Inferior parietal cortex (tissue), 1 donor: ENCODE data around the gene RXRB.
"Not testable (repeated sequence)": the region's sequence is repeated elsewhere in the genome, so short reads cannot be mapped to it uniquely, and the experiment has no call there.

Source experiments
- DNase-seq: peaks from one replicate; pipeline ENCODE4 v3.0.0-alpha.2; 2016; ENCODE audit errors: extremely low spot score

Gene RXRB

DNA sequence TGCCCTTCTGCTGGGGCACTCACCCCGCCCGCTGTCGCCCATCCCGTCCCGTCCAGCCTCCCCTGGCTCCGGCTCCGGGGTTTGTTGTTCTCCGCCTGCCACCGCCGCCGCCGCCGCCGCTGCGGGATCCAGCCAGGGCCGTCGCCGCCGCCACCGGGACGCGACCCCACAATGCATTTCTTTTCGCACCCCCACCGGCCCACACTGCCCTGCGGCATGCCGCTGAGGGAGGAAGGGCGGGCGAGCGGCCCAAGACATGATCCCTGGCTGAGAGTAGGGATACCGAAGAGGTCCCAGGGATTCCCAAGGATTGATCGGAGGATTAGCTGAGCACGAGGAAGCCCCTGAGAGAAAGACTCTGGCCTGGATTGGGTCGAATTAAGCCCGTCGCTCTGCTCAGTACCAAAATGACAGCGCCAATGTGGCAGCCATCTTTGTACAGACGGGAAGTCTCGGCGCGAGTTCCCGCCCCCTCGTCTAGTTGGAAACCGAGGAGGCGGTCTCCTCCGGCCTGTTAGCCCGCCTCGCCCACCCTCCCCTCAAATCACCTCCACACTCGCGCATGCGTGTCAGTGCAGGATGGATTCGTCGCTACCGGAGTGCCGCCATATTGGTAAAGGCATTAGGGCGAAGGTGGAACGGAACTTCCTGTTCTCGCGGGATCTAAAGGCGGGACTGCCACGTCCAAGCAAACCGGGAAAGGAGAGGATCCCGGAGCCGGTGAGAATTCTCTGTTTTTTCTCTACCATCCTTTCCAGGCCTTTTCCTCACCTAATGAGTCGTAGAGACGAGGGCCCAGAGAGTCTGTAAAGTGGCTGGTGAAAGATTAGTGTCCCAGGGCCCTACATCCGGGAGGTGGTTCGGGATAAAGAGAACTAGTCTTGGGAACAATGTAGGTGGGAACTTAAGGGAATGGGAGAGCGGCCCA is at the start of gene RXRB, which contains the start of gene SLC39A7:
Gene RXRB (minus strand): TSS at position 447 of the 928 bp plus-strand sequence. CDS start 189 bp downstream, at position 258.
Gene SLC39A7 (plus strand): TSS at position 649 of the 928 bp plus-strand sequence. CDS start 379 bp downstream, outside the sequence.
- peak; percentile 100 for DNase-seq

- DNase-seq = no peak
Measured at GRCh38 chr6:33249732-33250630, 49.5 kb upstream of the RXRB start.

DNA sequence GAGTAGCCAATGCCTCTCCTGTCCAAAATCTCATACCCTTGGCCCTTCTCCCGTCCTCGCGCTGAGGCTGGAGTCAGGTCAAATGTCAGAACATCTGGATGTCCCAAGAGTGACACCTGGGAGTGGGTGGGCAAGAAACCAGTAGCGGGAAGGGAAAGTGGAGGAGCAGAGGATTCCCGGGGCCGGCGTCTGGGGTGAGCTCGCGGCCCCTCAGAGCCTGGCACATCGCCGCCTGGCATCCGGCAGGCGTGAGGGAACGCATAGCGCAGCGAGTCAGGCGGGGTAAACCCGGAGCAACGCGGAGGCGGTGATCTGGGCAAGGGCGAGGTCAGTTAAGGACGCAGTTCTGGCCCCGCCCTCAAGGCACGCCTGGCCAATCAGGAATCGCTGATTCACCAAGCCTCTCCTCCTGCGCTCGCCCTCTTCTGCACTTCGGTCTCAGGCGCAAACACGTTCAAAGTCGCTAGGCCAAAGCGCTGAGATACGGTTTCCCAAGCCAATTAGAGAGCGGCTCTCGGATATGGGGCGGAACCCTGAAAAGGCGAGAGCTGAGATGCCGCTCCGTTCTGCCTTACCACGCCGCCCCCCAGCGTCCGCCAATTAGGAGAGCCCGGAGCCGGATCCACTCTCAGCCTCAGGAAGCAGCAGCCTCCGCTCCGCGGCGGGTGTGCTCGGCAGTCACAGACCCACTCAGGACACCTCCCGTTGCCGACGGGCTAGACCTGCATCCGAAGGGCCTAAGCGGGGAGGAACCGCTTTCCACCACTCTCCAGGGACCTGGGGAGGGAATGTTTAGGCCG is 48.7 kb upstream of the RXRB start:
- peak; percentile 98 for DNase-seq

- no peak for DNase-seq
Measured at GRCh38 chr6:33248643-33248931, 48.1 kb upstream of the RXRB start.

GRCh38 chr6:33247977-33248642 is 47.6 kb upstream of the RXRB start:
- peak; percentile 95 for DNase-seq

DNA sequence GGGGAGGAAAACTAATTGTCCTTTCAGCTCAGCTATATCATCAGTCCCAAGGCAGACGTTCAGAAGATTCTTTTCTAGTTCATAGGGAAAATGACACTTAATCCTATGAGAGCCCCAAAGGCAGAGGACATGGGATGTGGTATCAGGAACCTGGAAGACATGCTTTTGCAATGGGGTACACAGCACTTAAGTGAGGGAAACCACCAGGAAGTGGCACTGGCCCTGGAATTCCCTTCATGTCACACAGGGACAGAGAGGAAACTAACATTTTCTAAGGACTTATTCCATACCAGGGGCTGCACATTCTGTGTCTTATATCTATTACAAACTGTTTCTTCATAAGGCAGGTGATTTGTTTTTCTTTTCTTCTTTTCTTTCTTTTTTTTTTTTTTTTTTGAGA is 43.0 kb upstream of the RXRB start:
- DNase-seq = no peak

DNA sequence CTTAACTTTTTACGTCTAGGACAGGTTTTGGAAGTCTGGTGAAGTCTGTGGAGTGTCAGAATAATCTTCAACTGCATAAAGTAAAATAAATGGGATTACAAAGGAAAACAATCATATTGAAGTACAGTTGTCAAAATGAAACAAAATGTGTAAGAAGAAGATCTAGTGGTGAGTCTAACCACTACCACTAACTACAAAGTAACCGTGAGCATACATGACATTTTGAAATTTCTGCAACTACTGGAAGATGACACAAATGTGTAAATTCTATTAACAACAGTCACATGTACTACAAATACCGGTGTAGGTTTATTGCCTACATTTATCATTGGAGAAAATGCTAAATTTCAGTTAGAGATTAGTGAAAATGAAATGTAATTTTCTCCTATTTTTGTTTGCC is 41.5 kb upstream of the RXRB start:
- no peak for DNase-seq

- no peak for DNase-seq
Measured at GRCh38 chr6:33237741-33238140, 37.3 kb upstream of the RXRB start.

- no peak for DNase-seq
Measured at GRCh38 chr6:33236852-33237251, 36.4 kb upstream of the RXRB start.

DNA sequence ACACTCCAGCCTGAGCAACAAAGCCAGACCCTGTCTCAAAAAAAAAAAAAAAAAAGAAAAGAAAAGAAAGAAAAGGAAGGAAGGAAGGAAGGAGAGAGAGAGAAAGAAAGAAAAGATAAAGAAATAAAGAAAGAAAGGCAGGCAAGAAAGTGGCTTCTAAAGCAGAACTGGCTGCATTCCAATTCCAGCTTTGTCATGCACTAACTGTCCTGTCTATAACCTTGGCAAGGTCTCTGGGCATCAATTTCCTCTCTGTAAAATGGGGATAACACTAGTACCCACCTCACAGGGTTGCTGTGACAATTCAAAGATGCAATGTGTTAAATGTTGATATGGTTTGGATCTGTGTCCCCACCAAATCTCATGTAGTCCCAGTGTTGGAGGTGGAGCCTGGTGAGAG is 35.9 kb upstream of the RXRB start:
- no peak for DNase-seq

GRCh38 chr6:33235221-33235634 is 34.8 kb upstream of the RXRB start:
- DNase-seq = no peak

- DNase-seq = not testable (repeated sequence)
Measured at GRCh38 chr6:33226503-33227120, 26.1 kb upstream of the RXRB start.

- no peak for DNase-seq
Measured at GRCh38 chr6:33217681-33218080, 17.2 kb upstream of the RXRB start.

GRCh38 chr6:33217246-33217645 is 16.8 kb upstream of the RXRB start:
- DNase-seq = no peak

- no peak for DNase-seq
Measured at GRCh38 chr6:33216117-33216649, 15.7 kb upstream of the RXRB start.

GRCh38 chr6:33215271-33216116 is 15.0 kb upstream of the RXRB start:
- DNase-seq = no peak

- DNase-seq = no peak
Measured at GRCh38 chr6:33213989-33214335, 13.5 kb upstream of the RXRB start.

DNA sequence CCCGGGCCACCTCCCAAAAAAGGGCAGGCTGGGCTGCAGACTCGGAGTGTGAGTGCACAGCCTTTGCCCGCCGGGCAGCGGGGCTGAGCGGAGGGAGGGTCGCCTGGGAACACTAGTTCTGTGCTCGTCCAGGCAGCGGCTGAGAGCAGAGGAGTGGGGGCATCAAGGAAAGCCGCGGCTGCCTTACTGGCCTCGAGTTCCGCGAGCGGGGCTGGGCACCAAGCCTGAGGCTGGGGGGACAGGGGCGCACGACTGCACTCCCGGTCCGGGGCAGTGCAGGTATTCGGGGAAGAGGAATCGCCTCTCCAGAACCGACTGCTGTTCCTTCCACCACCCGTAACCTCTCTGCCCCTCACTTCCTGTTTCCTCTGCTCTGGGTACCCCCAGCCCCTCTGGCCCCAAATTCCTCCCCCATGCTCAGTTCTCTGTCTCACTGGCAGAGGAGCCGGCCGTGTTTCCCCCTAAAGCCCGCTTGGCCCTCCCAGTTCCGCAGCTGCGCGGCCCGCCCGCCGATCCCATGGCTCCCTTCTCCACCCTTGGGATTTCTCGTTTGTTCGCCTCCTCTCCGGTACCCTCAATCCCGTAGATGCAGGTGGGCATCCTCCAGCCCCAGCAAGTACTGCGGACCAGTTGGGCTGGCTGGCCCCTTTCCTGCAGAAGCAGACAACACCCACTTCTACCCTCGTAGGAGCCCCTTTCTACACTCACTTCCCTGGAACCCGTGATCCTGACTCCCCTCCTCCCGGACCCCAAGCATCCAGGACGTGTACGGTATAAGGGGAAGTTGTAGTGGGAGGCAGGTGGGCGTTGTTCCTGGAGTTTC is 12.9 kb upstream of the RXRB start:
- DNase-seq = no peak

- no peak for DNase-seq
Measured at GRCh38 chr6:33212857-33213165, 12.3 kb upstream of the RXRB start.
